HepG2 (cell line): Measurements from ENCODE around the gene ARFIP1. TPM values are rescaled to one million over a fixed set of nuclear protein-coding genes. Genes with fewer than 3 reads are reported as not detected.

Experiments used
- ATAC-seq: fragments of 200-7000 bp; cut with Tn5 transposase; 3 replicates; pipeline ENCODE4 v1.9.1; 2020; ENCODE audit warnings: mild to moderate bottlenecking, moderate library complexity
- BruUV-seq: library from RNA; stranded (reverse); fragments of 400-500 nt; replicated peaks from 2 replicates; lab custom pipeline; 2021; lab: Mats Ljungman, UMichigan
- CTCF ChIA-PET: fragments of 300-600 bp; formaldehyde crosslinking; extraction: SDS; loops from one replicate; lab custom pipeline; 2021; ENCODE audit warnings: low total read pairs, inconsistent platforms, low intra/inter-chr PET ratio; lab: Yijun Ruan, JAX
- POLR2A ChIA-PET: fragments of 350-600 bp; sonication (Branson Sonifier 250); formaldehyde crosslinking; loops from one replicate; lab custom pipeline; 2020; ENCODE audit warnings: antibody characterized with exemption, inconsistent platforms; lab: Yijun Ruan, JAX
- DNase-seq: peaks from one replicate; pipeline ENCODE4 v3.0.0-alpha.2; 2015; ENCODE audit warnings: low spot score
- FAIRE-seq: peaks from 3 replicates; lab custom pipeline; 2011; peaks lifted over from hg19 to GRCh38; lab: Jason Lieb, UNC
- H2AFZ ChIP-seq: one replicate; pipeline ENCODE4 v1.6.1; 2011; ENCODE audit warnings: low read length, inconsistent platforms
- H3K27ac ChIP-seq: fragments of 300-600 bp; 3 replicates; pipeline ENCODE4 v1.8.0; 2011; ENCODE audit warnings: mixed run types, mild to moderate bottlenecking, mixed read lengths, low read length, inconsistent platforms; ENCODE audit not compliant: insufficient read depth; ENCODE audit errors: extremely low read length
- H3K27me3 ChIP-seq, 2 experiments: fragments of 200-600 bp in 1 of 2; 2 replicates in 1 of 2; 3 replicates in 1 of 2; pipeline versions ENCODE4 v1.6.0 to v1.8.0; 2011; ENCODE audit warnings: low read length in 2 of 2, mild to moderate bottlenecking in 2 of 2, moderate library complexity in 2 of 2, inconsistent platforms in 1 of 2; ENCODE audit not compliant: insufficient read depth in 2 of 2, control insufficient read depth in 1 of 2
- H3K36me3 ChIP-seq, 2 experiments: fragments of 200-600 bp in 1 of 2; replicated peaks in 1 of 2; 2 replicates in 1 of 2; 3 replicates in 1 of 2; pipeline versions ENCODE4 v1.5.1 to v1.8.0; 2011; ENCODE audit warnings: low read length in 2 of 2, inconsistent platforms in 1 of 2; ENCODE audit not compliant: insufficient read depth in 2 of 2, control insufficient read depth in 1 of 2
- H3K4me1 ChIP-seq: 2 replicates; pipeline ENCODE4 v1.5.1; 2012; ENCODE audit warnings: low read length, inconsistent platforms; ENCODE audit not compliant: insufficient read depth
- H3K4me2 ChIP-seq: 2 replicates; pipeline ENCODE4 v1.6.0; 2011; ENCODE audit warnings: low read depth, low read length, inconsistent platforms
- H3K4me3 ChIP-seq, 3 experiments: fragments of 200-600 bp in 1 of 3; sonication (generic), shearing (Covaris generic) in 1 of 3; replicated peaks in 1 of 3; 2 replicates each; pipeline ENCODE4 v1.5.1; 2011 to 2016; ENCODE audit warnings: low read length in 3 of 3, inconsistent platforms in 2 of 3, low read depth in 2 of 3, mild to moderate bottlenecking in 2 of 3, control low read depth in 1 of 3, mixed read lengths in 1 of 3; ENCODE audit not compliant: insufficient read depth in 1 of 3
- H3K79me2 ChIP-seq: one replicate; pipeline ENCODE4 v1.6.1; 2011; ENCODE audit warnings: low read length, inconsistent platforms; ENCODE audit not compliant: insufficient read depth
- H3K9ac ChIP-seq: 2 replicates; pipeline ENCODE4 v1.6.0; 2011; ENCODE audit warnings: mild to moderate bottlenecking, low read depth, low read length, inconsistent platforms; ENCODE audit not compliant: insufficient read depth
- H3K9me3 ChIP-seq: 2 replicates; pipeline ENCODE4 v1.5.1; 2012; ENCODE audit warnings: mild to moderate bottlenecking, low read length
- H4K20me1 ChIP-seq: 2 replicates; pipeline ENCODE4 v1.6.0; 2011; ENCODE audit warnings: inconsistent platforms, mild to moderate bottlenecking, low read length, moderate library complexity; ENCODE audit not compliant: insufficient read depth
- CREB1 ChIP-seq, 2 experiments: fragments of 450-650 bp in 1 of 2; IDR thresholded peaks; 2 replicates each; pipeline ENCODE4 v1.6.1; 2016 to 2017; ENCODE audit warnings: control low read depth in 1 of 2, mild to moderate bottlenecking in 1 of 2, missing compliant biosample characterization in 1 of 2, missing genetic modification characterization in 1 of 2
- FOSL2 ChIP-seq: sonication (generic); formaldehyde crosslinking; IDR thresholded peaks from 2 replicates; pipeline ENCODE4 v1.4.0; 2020; ENCODE audit warnings: missing genetic modification reagents
- SRY ChIP-seq: sonication (generic); formaldehyde crosslinking; IDR thresholded peaks from 2 replicates; pipeline ENCODE4 v1.8.0; 2022; ENCODE audit warnings: mild to moderate bottlenecking, missing genetic modification reagents
- ZNF614 ChIP-seq: IDR thresholded peaks from 2 replicates; pipeline ENCODE4 v1.6.1; 2018; ENCODE audit warnings: missing biosample characterization, missing genetic modification reagents, inconsistent platforms, borderline replicate concordance
- WGBS: methylation state at CpG from one replicate; pipeline ENCODE4 v1.1.6; 2017; ENCODE audit warnings: low lambda C conversion rate; 5-methylcytosine and 5-hydroxymethylcytosine counted together
- in situ Hi-C: cut with HindIII; loops from 2 replicates; pipeline ENCODE4 v1.10.0; 2017; ENCODE audit warnings: low pct_unique_long_range_greater_than_20kb; ENCODE audit not compliant: extremely low pct_ligation_motif_present
- intact Hi-C: fragments of 100-400 bp; cut with micrococcal nuclease; formaldehyde crosslinking; loops from one replicate; pipeline ENCODE4 v1.10.0; 2022; ENCODE audit not compliant: unreplicated experiment
- polyA plus RNA-seq, 8 experiments: library from polyadenylated mRNA; depleted of rRNA in 3 of 8; stranded (reverse) in 7 of 8; unstranded in 1 of 8; fragments of >200 nt; fragmentation: Illumina TruSeq in 4 of 8; extraction: Trizol in 4 of 8; gene quantifications; 2 replicates each; pipeline versions ENCODE4 v1.2.1 to v1.2.3, GENCODE V29; 2011 to 2016; ENCODE audit warnings: low read depth in 4 of 8, missing spikeins in 1 of 8, mixed read lengths in 1 of 8; ENCODE audit not compliant: insufficient read depth in 1 of 8
- total RNA-seq, 5 experiments: library from RNA; depleted of rRNA; stranded (reverse); fragments of >200 nt; fragmentation: Illumina TruSeq; extraction: Trizol; gene quantifications; 2 replicates each; pipeline ENCODE4 v1.2.3, GENCODE V29; 2016; ENCODE audit warnings: low read depth in 1 of 5
- TF ChIP-seq, protein P1 (sequence below): IDR thresholded peaks from 2 replicates; pipeline ENCODE4 v1.6.1; 2016; ENCODE audit warnings: missing compliant biosample characterization, missing genetic modification reagents, borderline replicate concordance
- TF ChIP-seq, protein P2 (sequence below): sonication (generic); formaldehyde crosslinking; IDR thresholded peaks from 2 replicates; pipeline ENCODE4 v1.5.1; 2020; ENCODE audit warnings: mild to moderate bottlenecking, missing genetic modification reagents, borderline replicate concordance
- TF ChIP-seq, protein P3 (sequence below): sonication (generic); formaldehyde crosslinking; IDR thresholded peaks from 2 replicates; pipeline ENCODE4 v1.8.0; 2022; ENCODE audit warnings: mild to moderate bottlenecking, missing genetic modification reagents; ENCODE audit not compliant: insufficient replicate concordance

The ARFIP1 gene
- total and polyA plus RNA-seq, 2 of the 13 experiments (the other 11 are each of a cell fraction or from before 2014, with no cell fraction given), result 9.9 to 27.7 TPM

DNA sequence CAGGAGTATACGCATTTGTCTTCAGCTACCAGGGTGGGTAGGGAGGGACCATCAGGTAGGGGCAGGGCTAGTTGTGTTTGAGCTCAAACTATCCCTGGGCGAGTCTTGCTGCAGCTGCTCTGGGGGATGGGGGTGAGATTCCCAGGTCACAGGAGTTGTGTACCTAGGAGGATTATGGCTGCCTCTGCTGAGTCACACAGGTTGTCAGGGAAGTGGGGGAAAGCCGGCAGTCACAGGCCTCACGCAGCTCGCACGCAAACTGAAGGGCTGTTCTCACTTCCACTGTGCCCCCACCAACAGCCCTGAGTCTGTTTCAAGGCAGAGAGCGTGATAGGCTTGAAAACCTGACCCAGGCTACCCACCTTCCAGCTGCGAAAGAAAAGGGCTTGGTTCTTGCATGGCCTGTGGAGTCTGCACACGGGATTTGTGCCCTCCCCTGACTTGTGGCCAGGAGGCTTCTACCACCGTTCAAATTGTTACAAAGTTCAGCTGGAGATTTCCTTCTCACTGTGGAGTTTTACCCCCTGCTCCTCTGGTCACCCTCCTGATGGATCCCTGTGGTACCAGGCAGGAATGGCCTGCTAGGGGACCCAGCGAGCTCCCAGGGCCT lies 63.8 kb downstream of the ARFIP1 start:
- Histone ChIP-seq H3K79me2 (no peaks in the 10 kb centered on the region), H2AFZ (no peak overlapping the region), H3K9me3 (peaks cover 7% of the 10 kb centered on the region; the same call in 1 of the 2 replicates), H3K27ac (peak overlapping the region; percentile 23), H3K27me3 (no peaks in the 10 kb centered on the region), H3K4me3 (no peak overlapping the region), H3K9ac (no peak overlapping the region), H4K20me1 (0 out of 2 replicates have a peak, but pooled peaks cover 2% of the 10 kb centered on the region), H3K36me3 (no peaks in the 10 kb centered on the region), H3K4me1 (peaks cover 13% of the 10 kb centered on the region; the same call in 1 of the 2 replicates), H3K4me2 (no peak overlapping the region)
- ChIA-PET CTCF (no interaction called here), POLR2A (no interaction called here)
- intact Hi-C loops (no loop called here), in situ Hi-C loops (no loop called here)
- TF ChIP-seq FOSL2 (CRISPR knock-in tag), result 0 out of 2 replicates have a peak, but pooled peaks have one; percentile 19
- no peak for TF ChIP-seq SRY
- FAIRE-seq (no peak), DNase-seq (peak; percentile 10), ATAC-seq (no peak)
- BruUV-seq, result no TSS peak
- 74% methylated on average over 6 of the region's 11 CpGs for WGBS

DNA sequence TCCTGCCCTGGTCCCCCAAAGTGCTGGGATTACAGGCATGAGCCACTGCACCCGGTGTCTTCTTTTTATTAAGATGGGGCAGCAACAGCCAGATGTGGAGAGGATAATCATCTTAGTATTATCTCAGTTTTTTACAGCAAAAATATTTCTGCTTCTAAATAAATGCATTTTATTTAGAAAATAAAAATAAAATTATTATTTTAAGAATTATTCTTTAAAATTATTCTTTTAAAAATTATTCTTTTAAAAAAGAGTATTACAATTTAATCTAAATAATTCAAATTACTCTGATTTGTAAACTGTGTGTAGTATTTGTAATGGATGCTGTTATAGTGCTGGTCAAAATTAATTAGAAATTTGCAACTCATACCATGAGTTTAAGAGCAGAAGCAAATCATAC lies 67.6 kb downstream of the ARFIP1 start:
- ChIA-PET CTCF (interaction anchor here (0.9 to 2.7 kb wide), 3 partner anchors 221 to 281 kb away, joined by 3 to 39 read pairs (median 5); no protein-coding TSS in a partner anchor), POLR2A (no interaction called here)
- 0 out of 2 replicates have a peak, but pooled peaks cover 2% of the 10 kb centered on the region for H4K20me1 ChIP-seq
- DNase-seq (no peak), FAIRE-seq (no peak), ATAC-seq (no peak)
- peaks cover 13% of the 10 kb centered on the region; the same call in 1 of the 2 replicates for H3K4me1 ChIP-seq
- BruUV-seq, result no TSS peak
- H3K9ac ChIP-seq, result no peak overlapping the region
- no peaks in the 10 kb centered on the region for H3K79me2 ChIP-seq
- no peak overlapping the region for H3K4me3 ChIP-seq
- H2AFZ ChIP-seq, result no peak overlapping the region
- H3K4me2 ChIP-seq, result no peak overlapping the region
- no peaks in the 10 kb centered on the region for H3K9me3 ChIP-seq
- intact Hi-C loops, result no loop called here
- H3K27me3 ChIP-seq, result no peaks in the 10 kb centered on the region
- 94% methylated on average over 1 of the region's 1 CpG for WGBS
- in situ Hi-C loops, result loop anchor here (5.0 kb wide), 2 partner anchors 240 to 280 kb away; no protein-coding TSS in a partner anchor
- H3K36me3 ChIP-seq, result no peaks in the 10 kb centered on the region
- no peak overlapping the region for H3K27ac ChIP-seq
- TF ChIP-seq ZNF614 (CRISPR knock-in tag), result no peak
- TF ChIP-seq, protein P1, sequence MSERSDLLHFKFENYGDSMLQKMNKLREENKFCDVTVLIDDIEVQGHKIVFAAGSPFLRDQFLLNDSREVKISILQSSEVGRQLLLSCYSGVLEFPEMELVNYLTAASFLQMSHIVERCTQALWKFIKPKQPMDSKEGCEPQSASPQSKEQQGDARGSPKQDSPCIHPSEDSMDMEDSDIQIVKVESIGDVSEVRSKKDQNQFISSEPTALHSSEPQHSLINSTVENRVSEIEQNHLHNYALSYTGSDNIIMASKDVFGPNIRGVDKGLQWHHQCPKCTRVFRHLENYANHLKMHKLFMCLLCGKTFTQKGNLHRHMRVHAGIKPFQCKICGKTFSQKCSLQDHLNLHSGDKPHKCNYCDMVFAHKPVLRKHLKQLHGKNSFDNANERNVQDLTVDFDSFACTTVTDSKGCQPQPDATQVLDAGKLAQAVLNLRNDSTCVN (CRISPR knock-in tag), result no peak
- TF ChIP-seq CREB1 (IDR thresholded peaks at IDR 0.05), result no peak
- no peak for TF ChIP-seq CREB1 (CRISPR knock-in tag; IDR thresholded peaks at IDR 0.05)
- TF ChIP-seq, protein P2, sequence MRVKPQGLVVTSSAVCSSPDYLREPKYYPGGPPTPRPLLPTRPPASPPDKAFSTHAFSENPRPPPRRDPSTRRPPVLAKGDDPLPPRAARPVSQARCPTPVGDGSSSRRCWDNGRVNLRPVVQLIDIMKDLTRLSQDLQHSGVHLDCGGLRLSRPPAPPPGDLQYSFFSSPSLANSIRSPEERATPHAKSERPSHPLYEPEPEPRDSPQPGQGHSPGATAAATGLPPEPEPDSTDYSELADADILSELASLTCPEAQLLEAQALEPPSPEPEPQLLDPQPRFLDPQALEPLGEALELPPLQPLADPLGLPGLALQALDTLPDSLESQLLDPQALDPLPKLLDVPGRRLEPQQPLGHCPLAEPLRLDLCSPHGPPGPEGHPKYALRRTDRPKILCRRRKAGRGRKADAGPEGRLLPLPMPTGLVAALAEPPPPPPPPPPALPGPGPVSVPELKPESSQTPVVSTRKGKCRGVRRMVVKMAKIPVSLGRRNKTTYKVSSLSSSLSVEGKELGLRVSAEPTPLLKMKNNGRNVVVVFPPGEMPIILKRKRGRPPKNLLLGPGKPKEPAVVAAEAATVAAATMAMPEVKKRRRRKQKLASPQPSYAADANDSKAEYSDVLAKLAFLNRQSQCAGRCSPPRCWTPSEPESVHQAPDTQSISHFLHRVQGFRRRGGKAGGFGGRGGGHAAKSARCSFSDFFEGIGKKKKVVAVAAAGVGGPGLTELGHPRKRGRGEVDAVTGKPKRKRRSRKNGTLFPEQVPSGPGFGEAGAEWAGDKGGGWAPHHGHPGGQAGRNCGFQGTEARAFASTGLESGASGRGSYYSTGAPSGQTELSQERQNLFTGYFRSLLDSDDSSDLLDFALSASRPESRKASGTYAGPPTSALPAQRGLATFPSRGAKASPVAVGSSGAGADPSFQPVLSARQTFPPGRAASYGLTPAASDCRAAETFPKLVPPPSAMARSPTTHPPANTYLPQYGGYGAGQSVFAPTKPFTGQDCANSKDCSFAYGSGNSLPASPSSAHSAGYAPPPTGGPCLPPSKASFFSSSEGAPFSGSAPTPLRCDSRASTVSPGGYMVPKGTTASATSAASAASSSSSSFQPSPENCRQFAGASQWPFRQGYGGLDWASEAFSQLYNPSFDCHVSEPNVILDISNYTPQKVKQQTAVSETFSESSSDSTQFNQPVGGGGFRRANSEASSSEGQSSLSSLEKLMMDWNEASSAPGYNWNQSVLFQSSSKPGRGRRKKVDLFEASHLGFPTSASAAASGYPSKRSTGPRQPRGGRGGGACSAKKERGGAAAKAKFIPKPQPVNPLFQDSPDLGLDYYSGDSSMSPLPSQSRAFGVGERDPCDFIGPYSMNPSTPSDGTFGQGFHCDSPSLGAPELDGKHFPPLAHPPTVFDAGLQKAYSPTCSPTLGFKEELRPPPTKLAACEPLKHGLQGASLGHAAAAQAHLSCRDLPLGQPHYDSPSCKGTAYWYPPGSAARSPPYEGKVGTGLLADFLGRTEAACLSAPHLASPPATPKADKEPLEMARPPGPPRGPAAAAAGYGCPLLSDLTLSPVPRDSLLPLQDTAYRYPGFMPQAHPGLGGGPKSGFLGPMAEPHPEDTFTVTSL, result no peak
- TF ChIP-seq, protein P3, sequence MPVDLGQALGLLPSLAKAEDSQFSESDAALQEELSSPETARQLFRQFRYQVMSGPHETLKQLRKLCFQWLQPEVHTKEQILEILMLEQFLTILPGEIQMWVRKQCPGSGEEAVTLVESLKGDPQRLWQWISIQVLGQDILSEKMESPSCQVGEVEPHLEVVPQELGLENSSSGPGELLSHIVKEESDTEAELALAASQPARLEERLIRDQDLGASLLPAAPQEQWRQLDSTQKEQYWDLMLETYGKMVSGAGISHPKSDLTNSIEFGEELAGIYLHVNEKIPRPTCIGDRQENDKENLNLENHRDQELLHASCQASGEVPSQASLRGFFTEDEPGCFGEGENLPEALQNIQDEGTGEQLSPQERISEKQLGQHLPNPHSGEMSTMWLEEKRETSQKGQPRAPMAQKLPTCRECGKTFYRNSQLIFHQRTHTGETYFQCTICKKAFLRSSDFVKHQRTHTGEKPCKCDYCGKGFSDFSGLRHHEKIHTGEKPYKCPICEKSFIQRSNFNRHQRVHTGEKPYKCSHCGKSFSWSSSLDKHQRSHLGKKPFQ, result no peak
